Activated T-helper 17 cell treated with anti-CD3 and anti-CD28 coated beads, Interleukin-2, amount 50 U/mL, for 72 hours (primary cell): ENCODE data around the gene PROX1. TPM values are rescaled to one million over a fixed set of nuclear protein-coding genes. Genes with fewer than 3 reads are reported as not detected.

Experiments
- ATAC-seq: fragments of 150-1000 bp; cut with Tn5 transposase; replicated peaks from 2 replicates; pipeline ENCODE4 v1.10.0; 2021; ENCODE audit warnings: mild to moderate bottlenecking, moderate library complexity
- H3K27ac Mint-ChIP-seq: one replicate; pipeline ENCODE4 v1.8.0; 2022; ENCODE audit warnings: mixed read lengths
- H3K27me3 Mint-ChIP-seq: one replicate; pipeline ENCODE4 v1.8.0; 2022; ENCODE audit warnings: mixed read lengths
- H3K36me3 Mint-ChIP-seq: one replicate; pipeline ENCODE4 v1.8.0; 2022; ENCODE audit warnings: low read depth, mild to moderate bottlenecking, mixed read lengths
- H3K4me1 Mint-ChIP-seq: one replicate; pipeline ENCODE4 v1.8.0; 2022; ENCODE audit warnings: mixed read lengths
- H3K4me3 Mint-ChIP-seq: one replicate; pipeline ENCODE4 v1.8.0; 2022; ENCODE audit warnings: mild to moderate bottlenecking, mixed read lengths
- H3K9me3 Mint-ChIP-seq: one replicate; pipeline ENCODE4 v1.8.0; 2022; ENCODE audit warnings: mixed read lengths
- total RNA-seq, 2 donors: library from RNA; stranded (reverse); gene quantifications; one replicate each; pipeline ENCODE4 v1.2.3, GENCODE V29; 2022

The PROX1 gene, protein sequence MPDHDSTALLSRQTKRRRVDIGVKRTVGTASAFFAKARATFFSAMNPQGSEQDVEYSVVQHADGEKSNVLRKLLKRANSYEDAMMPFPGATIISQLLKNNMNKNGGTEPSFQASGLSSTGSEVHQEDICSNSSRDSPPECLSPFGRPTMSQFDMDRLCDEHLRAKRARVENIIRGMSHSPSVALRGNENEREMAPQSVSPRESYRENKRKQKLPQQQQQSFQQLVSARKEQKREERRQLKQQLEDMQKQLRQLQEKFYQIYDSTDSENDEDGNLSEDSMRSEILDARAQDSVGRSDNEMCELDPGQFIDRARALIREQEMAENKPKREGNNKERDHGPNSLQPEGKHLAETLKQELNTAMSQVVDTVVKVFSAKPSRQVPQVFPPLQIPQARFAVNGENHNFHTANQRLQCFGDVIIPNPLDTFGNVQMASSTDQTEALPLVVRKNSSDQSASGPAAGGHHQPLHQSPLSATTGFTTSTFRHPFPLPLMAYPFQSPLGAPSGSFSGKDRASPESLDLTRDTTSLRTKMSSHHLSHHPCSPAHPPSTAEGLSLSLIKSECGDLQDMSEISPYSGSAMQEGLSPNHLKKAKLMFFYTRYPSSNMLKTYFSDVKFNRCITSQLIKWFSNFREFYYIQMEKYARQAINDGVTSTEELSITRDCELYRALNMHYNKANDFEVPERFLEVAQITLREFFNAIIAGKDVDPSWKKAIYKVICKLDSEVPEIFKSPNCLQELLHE
- total RNA-seq: under 1 TPM; 0.08 to 0.11 TPM

DNA sequence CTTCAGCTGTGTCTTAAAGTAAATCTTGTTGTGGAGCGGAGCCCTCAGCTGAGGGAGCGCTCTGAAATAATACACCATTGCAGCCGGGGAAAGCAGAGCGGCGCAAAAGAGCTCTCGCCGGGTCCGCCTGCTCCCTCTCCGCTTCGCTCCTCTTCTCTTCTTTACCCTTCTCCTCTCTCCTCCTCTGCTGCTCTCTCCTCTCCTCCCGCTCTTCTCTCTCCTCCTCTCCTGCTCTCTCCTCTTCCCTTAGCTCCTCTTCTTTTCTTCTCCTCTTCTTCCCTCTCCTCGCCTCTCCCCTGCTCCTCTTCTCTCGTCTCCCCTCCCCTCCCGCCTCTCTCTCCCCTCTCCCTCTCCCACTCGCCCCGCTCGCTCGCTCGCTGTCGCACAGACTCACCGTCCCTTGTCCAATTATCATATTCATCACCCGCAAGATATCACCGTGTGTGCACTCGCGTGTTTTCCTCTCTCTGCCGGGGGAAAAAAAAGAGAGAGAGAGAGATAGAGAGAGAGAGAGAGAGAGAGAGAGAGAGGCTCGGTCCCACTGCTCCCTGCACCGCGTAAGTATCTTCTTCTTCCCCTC is at the start of gene PROX1:
PROX1 (plus strand) TSS at position 47 of the 580 bp plus-strand sequence. CDS start 8,563 bp downstream, outside the sequence.
- Mint-ChIP-seq H3K4me3 (peak within 1 kb of the TSS; percentile 74), H3K9me3 (no peaks in the 10 kb centered on the region), H3K36me3 (peaks cover 8% of the 10 kb centered on the region), H3K4me1 (peaks cover 15% of the 10 kb centered on the region), H3K27me3 (peaks cover 70% of the 10 kb centered on the region), H3K27ac (peak within 1 kb of the TSS; percentile 11)
- ATAC-seq: peak; percentile 74

DNA sequence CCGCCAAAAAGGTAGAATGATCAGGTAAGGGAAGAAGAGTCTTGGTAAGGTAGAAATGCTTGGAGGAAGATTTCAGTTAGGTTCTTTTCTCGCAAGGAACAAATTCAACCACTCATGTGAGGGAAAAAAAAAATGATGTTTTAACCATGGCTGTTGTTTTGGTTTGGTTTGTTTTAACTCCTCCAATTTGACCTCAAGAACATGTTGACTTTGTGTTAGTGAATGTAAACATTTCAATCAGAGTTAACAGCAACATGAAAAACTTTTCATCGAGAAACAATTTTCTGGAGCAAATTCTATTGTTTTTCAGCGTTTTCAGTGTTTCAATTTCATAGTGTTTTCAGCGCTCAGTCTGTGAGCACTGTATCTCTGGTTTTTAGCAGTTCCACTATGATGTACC is 49.0 kb upstream of the PROX1 start:
- H3K36me3 Mint-ChIP-seq: no peaks in the 10 kb centered on the region
- H3K4me3 Mint-ChIP-seq: no peak overlapping the region
- H3K9me3 Mint-ChIP-seq: peaks cover 5% of the 10 kb centered on the region
- no peak overlapping the region for H3K27ac Mint-ChIP-seq
- no peak for ATAC-seq
- H3K27me3 Mint-ChIP-seq: no peaks in the 10 kb centered on the region
- H3K4me1 Mint-ChIP-seq: no peaks in the 10 kb centered on the region

DNA sequence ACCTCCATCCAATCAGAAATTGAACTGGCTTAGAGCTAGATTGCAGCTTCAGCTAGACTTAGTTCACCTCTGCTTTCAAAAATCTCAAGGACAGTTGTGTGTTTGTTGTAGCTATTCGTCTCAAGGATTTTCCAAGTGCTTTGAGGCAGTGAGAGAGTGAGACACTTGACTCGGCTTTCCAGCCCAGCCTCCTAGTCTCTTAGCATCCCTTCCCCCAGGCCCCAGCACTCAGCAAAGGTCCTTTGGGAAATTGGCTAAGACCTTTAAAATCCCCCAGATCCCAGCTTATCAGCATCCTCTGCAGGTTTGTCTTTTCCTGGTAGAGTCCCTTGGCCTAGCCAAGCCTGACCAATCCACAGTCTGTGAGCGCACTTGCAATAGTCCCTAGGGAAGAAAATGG is 47.9 kb upstream of the PROX1 start:
- Mint-ChIP-seq H3K9me3 (no peaks in the 10 kb centered on the region), H3K27ac (no peak overlapping the region)

DNA sequence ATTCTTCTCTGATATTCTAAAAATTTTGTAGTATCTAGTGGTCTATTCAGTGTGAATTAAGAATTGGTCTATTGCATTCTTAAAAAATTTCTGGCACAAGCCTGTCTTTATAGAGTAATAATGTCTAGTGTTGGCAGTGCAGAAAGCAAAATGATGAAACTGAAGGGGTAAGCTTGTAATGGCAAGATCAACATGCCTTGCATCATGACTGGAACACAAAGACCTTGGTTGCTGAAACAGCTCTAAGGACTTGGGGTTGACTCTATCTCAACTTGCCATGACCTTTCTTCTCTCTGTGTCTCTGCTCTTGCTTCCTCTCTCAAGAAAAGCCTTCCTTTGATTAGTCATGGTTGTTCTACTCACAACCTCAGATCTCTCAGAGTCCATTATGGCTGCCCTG is 46.8 kb upstream of the PROX1 start:
- ATAC-seq: no peak
- Mint-ChIP-seq H3K4me1 (no peaks in the 10 kb centered on the region), H3K27me3 (peaks cover 4% of the 10 kb centered on the region), H3K36me3 (no peaks in the 10 kb centered on the region), H3K9me3 (peaks cover 3% of the 10 kb centered on the region), H3K27ac (no peak overlapping the region), H3K4me3 (no peak overlapping the region)

More for the DNA sequence above, 47.9 kb upstream of the PROX1 start:
- Mint-ChIP-seq H3K4me1 (no peaks in the 10 kb centered on the region), H3K27me3 (no peaks in the 10 kb centered on the region), H3K36me3 (no peaks in the 10 kb centered on the region), H3K4me3 (no peak overlapping the region)
- ATAC-seq: no peak

DNA sequence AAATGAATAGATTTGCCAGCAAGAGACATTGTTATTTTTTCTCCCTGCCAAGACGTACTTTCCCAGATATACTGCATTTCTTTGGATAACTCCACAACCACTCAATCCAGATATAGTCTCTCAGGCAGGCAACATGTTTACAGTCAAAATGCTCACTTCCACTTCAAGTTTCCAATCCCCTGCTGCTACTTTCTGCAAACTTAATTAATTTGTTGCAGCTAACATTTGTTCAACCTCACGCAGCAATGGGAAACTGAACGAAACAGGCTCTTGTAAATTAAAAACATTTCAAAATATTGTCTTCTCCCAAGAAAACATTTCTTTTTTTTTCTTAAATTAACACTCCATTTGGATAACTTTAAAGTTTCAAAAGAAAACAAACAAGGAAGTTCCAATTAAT is 45.7 kb upstream of the PROX1 start:
- Mint-ChIP-seq H3K36me3 (no peaks in the 10 kb centered on the region), H3K27ac (no peak overlapping the region), H3K4me1 (no peaks in the 10 kb centered on the region), H3K4me3 (no peak overlapping the region), H3K27me3 (peaks cover 4% of the 10 kb centered on the region), H3K9me3 (peaks cover 3% of the 10 kb centered on the region)
- no peak for ATAC-seq

DNA sequence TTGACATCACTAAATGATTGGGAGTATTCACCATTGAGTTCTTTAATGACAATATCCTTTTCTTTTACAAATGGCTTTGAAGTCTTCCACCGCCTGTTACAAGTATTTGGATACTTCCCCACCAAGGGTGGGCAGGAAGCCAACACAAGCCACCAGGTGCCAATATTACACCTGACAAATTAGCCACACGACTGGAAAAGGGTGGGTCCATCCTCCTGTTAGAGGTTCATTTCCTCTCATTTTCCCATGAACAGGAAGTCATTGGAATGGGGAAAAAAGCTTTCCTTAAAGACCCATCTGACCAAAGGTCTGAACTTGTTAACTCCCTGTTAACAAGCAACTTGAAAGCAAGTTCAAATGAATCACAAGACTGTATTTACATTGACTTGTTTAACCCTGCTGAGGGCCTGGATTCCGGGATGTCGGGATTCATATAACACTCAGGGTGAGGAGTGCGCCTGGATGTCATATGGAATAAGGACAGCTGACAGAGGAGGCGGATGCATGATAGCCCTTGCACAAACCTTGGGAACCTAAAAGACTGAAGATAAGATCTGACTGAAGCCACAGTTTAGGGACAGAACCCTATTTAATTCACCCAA is 40.5 kb upstream of the PROX1 start:
- H3K36me3 Mint-ChIP-seq: no peaks in the 10 kb centered on the region
- no peaks in the 10 kb centered on the region for H3K4me1 Mint-ChIP-seq
- peaks cover 10% of the 10 kb centered on the region for H3K27me3 Mint-ChIP-seq
- ATAC-seq: no peak
- H3K9me3 Mint-ChIP-seq: peaks cover 8% of the 10 kb centered on the region
- H3K27ac Mint-ChIP-seq: no peak overlapping the region
- H3K4me3 Mint-ChIP-seq: no peak overlapping the region

DNA sequence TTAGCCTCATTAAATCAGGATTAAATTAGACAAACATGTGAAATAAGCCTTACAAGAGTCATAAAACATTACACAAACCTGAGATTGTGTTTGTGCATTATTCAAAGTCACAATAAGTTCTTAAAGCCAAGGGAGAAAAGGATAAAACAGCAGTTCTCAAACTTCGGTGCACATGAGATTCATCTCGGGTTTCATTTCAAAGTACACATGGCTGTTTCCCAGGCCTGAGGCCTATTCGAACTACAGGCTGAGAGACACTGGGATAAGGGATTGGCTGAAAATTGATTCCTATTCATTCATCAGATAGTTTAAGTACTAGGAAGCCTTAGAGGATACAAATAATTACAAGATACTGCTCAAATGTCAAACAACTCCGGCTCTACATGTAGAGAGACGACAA is 35.9 kb upstream of the PROX1 start:
- Mint-ChIP-seq H3K9me3 (peaks cover 4% of the 10 kb centered on the region), H3K36me3 (no peaks in the 10 kb centered on the region), H3K27me3 (peaks cover 6% of the 10 kb centered on the region), H3K27ac (no peak overlapping the region), H3K4me1 (no peaks in the 10 kb centered on the region), H3K4me3 (no peak overlapping the region)
- no peak for ATAC-seq

DNA sequence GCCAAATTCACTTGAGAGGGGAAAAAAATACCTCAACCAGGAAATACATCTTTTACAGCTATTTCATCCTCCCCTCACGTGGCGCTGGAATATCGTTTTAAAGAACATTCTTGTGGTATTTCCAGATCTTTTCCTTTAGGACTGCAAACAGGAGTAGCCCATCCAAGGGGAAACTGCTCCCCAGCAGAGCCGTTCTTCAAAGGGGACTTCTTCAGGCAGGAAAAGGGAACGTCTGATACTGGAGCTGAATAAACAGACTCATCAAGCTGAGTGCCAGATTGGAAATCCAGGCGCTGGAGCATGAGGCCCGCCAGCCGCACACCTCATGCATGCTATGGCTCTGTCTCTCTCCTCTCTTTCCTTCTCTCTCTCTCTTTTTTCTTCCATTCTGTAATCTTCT is 34.0 kb upstream of the PROX1 start:
- Mint-ChIP-seq H3K27me3 (peaks cover 6% of the 10 kb centered on the region), H3K27ac (no peak overlapping the region), H3K9me3 (peaks cover 4% of the 10 kb centered on the region), H3K4me1 (no peaks in the 10 kb centered on the region), H3K4me3 (no peak overlapping the region), H3K36me3 (no peaks in the 10 kb centered on the region)
- no peak for ATAC-seq

DNA sequence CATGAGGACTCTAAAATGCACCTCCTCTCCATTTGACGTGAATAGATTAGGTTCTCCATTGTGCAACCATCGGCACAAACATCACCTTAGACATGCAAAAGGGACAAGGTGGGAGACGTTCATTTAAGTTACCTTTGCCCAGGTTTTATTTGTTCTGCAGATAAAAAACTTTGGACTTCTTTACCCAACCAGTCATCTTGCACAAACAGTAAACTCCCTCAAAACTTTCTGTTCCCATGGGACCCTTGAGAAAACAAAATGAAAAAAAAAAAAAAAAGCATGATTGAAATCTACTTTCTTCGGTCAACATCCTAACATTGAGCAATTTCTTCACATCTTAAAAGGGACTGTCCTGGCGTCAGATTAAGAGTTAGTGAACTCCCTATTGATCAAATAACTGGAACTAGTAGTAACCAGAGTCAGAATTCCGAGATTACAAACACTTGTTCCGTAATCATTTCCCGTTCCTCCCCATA is 31.4 kb upstream of the PROX1 start:
- H3K9me3 Mint-ChIP-seq: peaks cover 9% of the 10 kb centered on the region
- no peak for ATAC-seq
- H3K4me1 Mint-ChIP-seq: no peaks in the 10 kb centered on the region
- H3K36me3 Mint-ChIP-seq: no peaks in the 10 kb centered on the region
- peaks cover 2% of the 10 kb centered on the region for H3K27me3 Mint-ChIP-seq
- H3K27ac Mint-ChIP-seq: no peak overlapping the region
- H3K4me3 Mint-ChIP-seq: no peak overlapping the region

DNA sequence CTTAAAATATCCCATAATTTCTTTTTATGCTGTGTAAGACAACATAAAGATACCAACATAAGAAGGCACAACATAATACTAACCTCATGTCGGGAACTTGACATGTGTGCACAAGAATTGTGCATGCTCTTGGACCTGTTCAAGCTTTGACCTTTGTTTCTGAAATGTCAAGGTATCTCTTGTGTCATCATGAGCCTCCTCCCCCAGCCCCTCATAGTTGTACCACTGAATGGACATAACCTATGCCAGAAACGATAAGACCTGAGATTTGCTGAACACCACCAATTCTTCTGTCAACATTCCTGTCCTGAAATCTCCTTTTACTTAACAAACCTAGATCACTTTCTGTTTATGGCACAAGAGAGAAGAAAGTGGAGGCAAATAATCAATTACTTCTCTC is 29.4 kb upstream of the PROX1 start:
- H3K4me3 Mint-ChIP-seq: no peak overlapping the region
- H3K36me3 Mint-ChIP-seq: no peaks in the 10 kb centered on the region
- no peak for ATAC-seq
- no peaks in the 10 kb centered on the region for H3K27me3 Mint-ChIP-seq
- H3K9me3 Mint-ChIP-seq: peaks cover 6% of the 10 kb centered on the region
- H3K4me1 Mint-ChIP-seq: no peaks in the 10 kb centered on the region
- no peak overlapping the region for H3K27ac Mint-ChIP-seq

DNA sequence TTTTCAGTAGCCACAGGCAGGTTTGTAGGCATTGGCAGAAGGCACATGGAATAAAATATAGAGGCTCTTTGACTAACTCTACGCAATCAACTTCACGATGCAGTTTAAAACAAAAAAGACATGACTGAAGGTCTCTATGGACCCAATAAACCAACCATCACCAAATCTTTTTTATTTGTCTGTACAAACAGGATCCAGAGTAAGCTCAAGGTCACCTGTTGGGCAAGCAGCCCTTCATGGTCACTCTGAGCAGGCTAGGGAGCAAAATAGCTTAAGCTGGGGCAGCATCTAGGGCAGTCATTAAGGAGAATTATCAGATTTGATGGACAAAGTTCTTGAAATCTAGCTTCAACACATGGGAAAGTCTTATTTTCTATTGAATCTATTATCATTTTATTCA is 26.8 kb upstream of the PROX1 start:
- no peak for ATAC-seq
- Mint-ChIP-seq H3K36me3 (no peaks in the 10 kb centered on the region), H3K27ac (no peak overlapping the region), H3K4me1 (no peaks in the 10 kb centered on the region), H3K9me3 (peaks cover 6% of the 10 kb centered on the region), H3K27me3 (peaks cover 3% of the 10 kb centered on the region), H3K4me3 (no peak overlapping the region)

DNA sequence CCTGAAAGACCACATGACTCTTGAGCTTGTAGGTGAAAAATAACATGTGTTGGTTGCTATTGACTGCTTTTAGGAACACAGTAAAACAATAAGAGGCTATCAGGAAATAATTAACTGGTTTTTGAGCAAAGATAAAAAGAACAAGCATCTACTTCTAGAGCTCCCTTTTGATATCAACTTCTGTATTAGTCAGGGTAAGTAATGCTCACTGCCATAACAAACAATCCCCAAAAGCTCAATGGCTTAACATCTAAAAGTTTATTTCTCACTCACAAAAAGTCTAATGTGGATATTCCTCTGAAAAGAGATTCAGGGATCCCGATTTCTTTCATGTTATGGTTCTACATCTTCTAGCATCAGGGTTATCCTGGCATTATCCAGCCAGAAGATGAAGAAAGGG is 25.3 kb upstream of the PROX1 start:
- H3K27ac Mint-ChIP-seq: no peak overlapping the region
- no peaks in the 10 kb centered on the region for H3K36me3 Mint-ChIP-seq

DNA sequence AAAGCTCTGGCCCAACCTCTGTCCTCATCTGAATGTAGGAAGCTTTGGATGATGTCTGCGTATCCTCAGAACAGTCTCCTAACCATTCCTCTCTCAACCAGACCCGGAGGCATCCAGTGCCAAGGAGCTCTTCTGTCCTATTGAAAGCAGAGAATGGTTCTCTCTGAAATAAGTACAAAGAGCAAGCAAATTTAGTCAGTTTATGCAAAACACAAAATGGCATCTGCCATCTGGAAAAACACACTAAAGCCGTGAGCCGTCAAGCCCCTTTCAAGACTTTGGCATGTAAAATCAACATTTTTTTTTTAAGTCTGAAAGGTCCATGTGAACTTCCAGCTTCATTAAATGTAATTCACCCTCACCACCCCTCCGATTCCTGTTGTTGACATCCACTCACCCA is 21.7 kb upstream of the PROX1 start:
- H3K4me3 Mint-ChIP-seq: no peak overlapping the region
- ATAC-seq: no peak
- H3K9me3 Mint-ChIP-seq: no peaks in the 10 kb centered on the region
- H3K4me1 Mint-ChIP-seq: no peaks in the 10 kb centered on the region
- no peak overlapping the region for H3K27ac Mint-ChIP-seq
- no peaks in the 10 kb centered on the region for H3K36me3 Mint-ChIP-seq
- H3K27me3 Mint-ChIP-seq: peaks cover 7% of the 10 kb centered on the region

More for the DNA sequence above, 25.3 kb upstream of the PROX1 start:
- H3K4me1 Mint-ChIP-seq: no peaks in the 10 kb centered on the region
- H3K27me3 Mint-ChIP-seq: peaks cover 7% of the 10 kb centered on the region
- no peak overlapping the region for H3K4me3 Mint-ChIP-seq
- no peak for ATAC-seq
- peaks cover 6% of the 10 kb centered on the region for H3K9me3 Mint-ChIP-seq

DNA sequence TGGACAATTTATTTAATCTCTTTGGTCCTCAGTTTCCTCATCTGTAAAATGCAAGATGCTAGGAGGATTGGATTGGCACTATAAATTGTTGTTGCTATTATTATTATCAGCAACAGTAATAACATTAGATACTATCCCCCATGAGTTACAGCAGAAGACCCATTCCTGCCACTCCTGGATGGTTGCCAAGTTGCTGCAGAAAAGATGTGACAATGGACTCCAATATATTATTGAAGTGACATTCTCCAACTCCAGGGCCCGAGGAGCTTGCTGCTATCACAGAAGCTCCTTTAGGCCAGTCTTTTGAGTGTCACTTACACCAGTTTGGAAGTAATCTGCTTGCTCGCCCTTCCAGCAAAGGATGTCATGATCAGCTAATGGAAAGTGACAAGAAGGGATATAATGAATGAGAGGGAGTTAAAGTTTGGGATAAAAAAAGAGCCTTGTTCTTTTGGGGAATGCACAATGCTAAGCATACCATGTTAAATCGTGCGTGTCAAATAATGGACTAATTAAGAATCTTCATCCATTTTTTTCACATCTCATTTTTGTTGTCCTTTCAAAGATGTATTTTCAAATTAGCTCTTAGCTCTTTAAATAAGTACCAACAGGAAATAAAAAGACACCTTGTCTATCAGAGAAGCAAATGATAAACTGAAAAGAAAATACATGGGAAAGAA is 19.5 kb upstream of the PROX1 start:
- Mint-ChIP-seq H3K9me3 (no peaks in the 10 kb centered on the region), H3K27ac (no peak overlapping the region), H3K36me3 (no peaks in the 10 kb centered on the region), H3K4me1 (no peaks in the 10 kb centered on the region), H3K27me3 (peaks cover 7% of the 10 kb centered on the region), H3K4me3 (no peak overlapping the region)
- ATAC-seq: no peak
